Fibroblast of villous mesenchyme (primary cell): ENCODE data around the gene TXNRD3. TPM values are rescaled to one million over a fixed set of nuclear protein-coding genes. Genes with fewer than 3 reads are reported as not detected.

Experiments used
- DNase-seq: peaks from one replicate; pipeline ENCODE4 v3.0.0-alpha.2; 2010; ENCODE audit warnings: low read depth
- H3K4me3 ChIP-seq: 2 replicates; pipeline ENCODE4 v1.5.1; 2011; ENCODE audit warnings: low read depth, mild to moderate bottlenecking, low read length
- CTCF ChIP-seq: IDR thresholded peaks from 2 replicates; pipeline ENCODE4 v1.5.1; 2012; ENCODE audit warnings: low read depth, mild to moderate bottlenecking, low read length; ENCODE audit not compliant: insufficient read depth
- total RNA-seq: library from RNA; depleted of rRNA; stranded (reverse); fragments of >200 nt; gene quantifications from 2 replicates; pipeline ENCODE4 v1.2.3, GENCODE V29; 2012

TXNRD3 gene
- total RNA-seq, 1 donor: 13.4 TPM

GRCh38 chr3:126691765-126692164 lies 36.8 kb upstream of the TXNRD3 start:
- TF ChIP-seq CTCF: no peak
- no peak for DNase-seq
- no peak overlapping the region for H3K4me3 ChIP-seq

GRCh38 chr3:126685493-126685892 lies 30.6 kb upstream of the TXNRD3 start:
- DNase-seq: no peak
- TF ChIP-seq CTCF: no peak
- H3K4me3 ChIP-seq: no peak overlapping the region

- no peak for TF ChIP-seq CTCF
- no peak for DNase-seq
- no peak overlapping the region for H3K4me3 ChIP-seq
Measured at GRCh38 chr3:126685021-126685420, 30.1 kb upstream of the TXNRD3 start.

GRCh38 chr3:126684218-126684751 lies 29.4 kb upstream of the TXNRD3 start:
- H3K4me3 ChIP-seq: no peak overlapping the region
- DNase-seq: no peak
- TF ChIP-seq CTCF: no peak

- TF ChIP-seq CTCF: no peak
- no peak for DNase-seq
- H3K4me3 ChIP-seq: no peak overlapping the region
Measured at GRCh38 chr3:126683069-126683468, 28.1 kb upstream of the TXNRD3 start.

- no peak overlapping the region for H3K4me3 ChIP-seq
- no peak for DNase-seq
- no peak for TF ChIP-seq CTCF
Measured at GRCh38 chr3:126682009-126682408, 27.1 kb upstream of the TXNRD3 start.

- no peak overlapping the region for H3K4me3 ChIP-seq
- no peak for DNase-seq
- TF ChIP-seq CTCF: no peak
Measured at GRCh38 chr3:126680667-126681055, 25.7 kb upstream of the TXNRD3 start.
